ENCODE measurements around the gene GPR78.

GRCh38 chr4:8618421-8618820, 38.2 kb downstream of the GPR78 start:
- TF ChIP-seq CTCF (IDR thresholded peaks at IDR 0.05; ENCODE audit: low read depth, low read length) (no peak), EZH2phosphoT487 (IDR thresholded peaks at IDR 0.05; ENCODE audit: low read depth) (no peak)
